ENCODE measurements around the gene MATR3. TPM values are rescaled to one million over a fixed set of nuclear protein-coding genes. Genes with fewer than 3 reads are reported as not detected.

Gene MATR3, protein sequence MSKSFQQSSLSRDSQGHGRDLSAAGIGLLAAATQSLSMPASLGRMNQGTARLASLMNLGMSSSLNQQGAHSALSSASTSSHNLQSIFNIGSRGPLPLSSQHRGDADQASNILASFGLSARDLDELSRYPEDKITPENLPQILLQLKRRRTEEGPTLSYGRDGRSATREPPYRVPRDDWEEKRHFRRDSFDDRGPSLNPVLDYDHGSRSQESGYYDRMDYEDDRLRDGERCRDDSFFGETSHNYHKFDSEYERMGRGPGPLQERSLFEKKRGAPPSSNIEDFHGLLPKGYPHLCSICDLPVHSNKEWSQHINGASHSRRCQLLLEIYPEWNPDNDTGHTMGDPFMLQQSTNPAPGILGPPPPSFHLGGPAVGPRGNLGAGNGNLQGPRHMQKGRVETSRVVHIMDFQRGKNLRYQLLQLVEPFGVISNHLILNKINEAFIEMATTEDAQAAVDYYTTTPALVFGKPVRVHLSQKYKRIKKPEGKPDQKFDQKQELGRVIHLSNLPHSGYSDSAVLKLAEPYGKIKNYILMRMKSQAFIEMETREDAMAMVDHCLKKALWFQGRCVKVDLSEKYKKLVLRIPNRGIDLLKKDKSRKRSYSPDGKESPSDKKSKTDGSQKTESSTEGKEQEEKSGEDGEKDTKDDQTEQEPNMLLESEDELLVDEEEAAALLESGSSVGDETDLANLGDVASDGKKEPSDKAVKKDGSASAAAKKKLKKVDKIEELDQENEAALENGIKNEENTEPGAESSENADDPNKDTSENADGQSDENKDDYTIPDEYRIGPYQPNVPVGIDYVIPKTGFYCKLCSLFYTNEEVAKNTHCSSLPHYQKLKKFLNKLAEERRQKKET
- polyA plus RNA-seq, result 81.6 to 122 TPM (median 82.8 TPM) in 3 replicates
- polyA plus RNA-seq (2011; ENCODE audit: low read depth), result 430 TPM
- polyA plus RNA-seq (2011; cell fraction: cytosol; rRNA removed), result 43.4 and 70.2 TPM in 2 replicates
- 70.4 and 82.4 TPM in 2 replicates for polyA plus RNA-seq (2011; cell fraction: nucleus; rRNA removed)
- polyA plus RNA-seq (2012; ENCODE audit: low replicate concordance), result 84.6 and 125 TPM in 2 replicates
- polyA minus RNA-seq, result 142 to 184 TPM (median 144 TPM) in 3 replicates
- polyA minus RNA-seq (2011; cell fraction: cytosol; rRNA and poly(A)+ RNA removed), result 52.9 TPM
- 62.5 and 132 TPM in 2 replicates for polyA minus RNA-seq (2011; cell fraction: nucleus; rRNA and poly(A)+ RNA removed)

DNA sequence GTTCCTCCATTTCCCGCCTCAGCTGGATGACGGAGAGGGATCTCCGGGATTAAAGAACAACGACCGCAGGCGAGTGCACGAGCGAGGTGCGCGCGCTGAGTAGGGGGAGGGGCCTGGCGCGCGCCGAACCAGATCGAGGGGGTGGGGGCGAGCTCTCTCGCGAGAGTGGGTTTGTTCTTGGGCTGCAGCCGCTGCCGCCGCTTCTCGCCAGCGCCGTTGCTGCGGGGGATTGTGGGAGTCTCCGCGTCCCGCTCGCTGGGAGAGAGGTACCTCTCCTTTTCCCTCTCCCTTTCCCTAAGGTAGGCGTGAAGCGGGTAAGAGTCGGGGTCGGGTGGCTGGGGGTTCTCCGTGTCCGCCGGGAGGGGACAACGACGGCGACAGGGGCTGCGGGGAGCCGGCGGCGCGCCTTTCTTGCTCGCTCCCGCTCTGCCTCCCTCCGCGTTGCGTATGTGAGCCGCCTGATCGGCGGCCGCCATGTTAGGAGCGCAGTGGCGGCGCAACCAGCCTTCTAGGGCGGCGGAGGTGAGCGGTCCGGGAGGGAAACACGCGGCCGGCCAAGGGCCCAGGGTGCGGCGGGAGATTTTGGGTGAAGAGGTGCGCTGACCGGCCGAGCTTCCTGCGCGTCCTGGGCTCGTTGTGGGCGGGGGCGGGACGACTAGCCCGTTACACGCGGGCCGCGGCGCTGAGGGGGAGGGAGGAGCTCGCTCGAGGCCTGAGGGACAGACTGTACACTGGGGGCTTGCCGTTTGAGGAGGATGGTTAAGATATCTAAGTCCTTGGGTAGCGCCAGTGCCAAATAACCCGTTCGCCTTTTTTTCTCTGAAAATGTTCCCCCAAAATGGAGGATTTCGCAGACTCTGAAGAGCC is at the start of gene MATR3:
Gene MATR3, plus strand, starts transcription at position 234 of the 867 bp plus-strand sequence. CDS start 13,676 bp downstream, outside the sequence.
- TF ChIP-seq EZH2 (IDR thresholded peaks at IDR 0.05; ENCODE audit: low read length), result no peak
- TF ChIP-seq, protein P1, sequence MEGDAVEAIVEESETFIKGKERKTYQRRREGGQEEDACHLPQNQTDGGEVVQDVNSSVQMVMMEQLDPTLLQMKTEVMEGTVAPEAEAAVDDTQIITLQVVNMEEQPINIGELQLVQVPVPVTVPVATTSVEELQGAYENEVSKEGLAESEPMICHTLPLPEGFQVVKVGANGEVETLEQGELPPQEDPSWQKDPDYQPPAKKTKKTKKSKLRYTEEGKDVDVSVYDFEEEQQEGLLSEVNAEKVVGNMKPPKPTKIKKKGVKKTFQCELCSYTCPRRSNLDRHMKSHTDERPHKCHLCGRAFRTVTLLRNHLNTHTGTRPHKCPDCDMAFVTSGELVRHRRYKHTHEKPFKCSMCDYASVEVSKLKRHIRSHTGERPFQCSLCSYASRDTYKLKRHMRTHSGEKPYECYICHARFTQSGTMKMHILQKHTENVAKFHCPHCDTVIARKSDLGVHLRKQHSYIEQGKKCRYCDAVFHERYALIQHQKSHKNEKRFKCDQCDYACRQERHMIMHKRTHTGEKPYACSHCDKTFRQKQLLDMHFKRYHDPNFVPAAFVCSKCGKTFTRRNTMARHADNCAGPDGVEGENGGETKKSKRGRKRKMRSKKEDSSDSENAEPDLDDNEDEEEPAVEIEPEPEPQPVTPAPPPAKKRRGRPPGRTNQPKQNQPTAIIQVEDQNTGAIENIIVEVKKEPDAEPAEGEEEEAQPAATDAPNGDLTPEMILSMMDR (optimal IDR thresholded peaks at IDR 0.05 in 1 of 3, IDR thresholded peaks at IDR 0.05 in 1 of 3, conservative IDR thresholded peaks at IDR 0.05 in 1 of 3; ENCODE audit: extremely low read depth in 1 of 3, insufficient read depth in 2 of 3, low read length in 3 of 3), result no peak
- Histone ChIP-seq H4K20me1 (ENCODE audit: control insufficient read depth, extremely low read depth, insufficient read depth, low read length) (peaks cover 34% of the 10 kb centered on the region), H3K4me3 (ENCODE audit: control insufficient read depth in 2 of 3, extremely low read depth in 1 of 3, insufficient read depth in 2 of 3, low read depth in 1 of 3, low read length in 3 of 3) (peak within 1 kb of the TSS; percentile 68 to 99 (median 72)), H3K36me3 (ENCODE audit: control insufficient read depth in 2 of 2, extremely low read depth in 1 of 2, insufficient read depth in 2 of 2, low read length in 2 of 2) (peaks cover 0 to 3% of the 10 kb centered on the region in 2 experiments), H3K4me1 (ENCODE audit: control insufficient read depth, extremely low read depth, insufficient read depth, low read length) (peaks cover 17% of the 10 kb centered on the region), H2AFZ (ENCODE audit: control insufficient read depth, low read length) (peak within 1 kb of the TSS; percentile 65), H3K4me2 (ENCODE audit: control insufficient read depth, extremely low read depth, insufficient read depth, low read depth, low read length) (peak within 1 kb of the TSS; percentile 87), H3K9me3 (ENCODE audit: control insufficient read depth, low read depth, low read length) (no peaks in the 10 kb centered on the region), H3K79me2 (ENCODE audit: control insufficient read depth, insufficient read depth, low read length) (peaks cover 52% of the 10 kb centered on the region), H3K27ac (ENCODE audit: control insufficient read depth, insufficient read depth, low read length) (peak within 1 kb of the TSS; percentile 98), H3K9ac (ENCODE audit: control insufficient read depth, extremely low read depth, insufficient read depth, low read length) (peak within 1 kb of the TSS; percentile 99), H3K27me3 (ENCODE audit: control insufficient read depth, extremely low read depth, insufficient read depth, low read length) (no peaks in the 10 kb centered on the region), H3K9me1 (ENCODE audit: control insufficient read depth, extremely low read depth, insufficient read depth, low read length) (peaks cover 8% of the 10 kb centered on the region)
- DNase-seq (ENCODE audit: low read depth, low spot score) (peak; percentile 83), FAIRE-seq (no peak)
- dilution Hi-C loops (cut with MboI; ENCODE audit: extremely low pct_ligation_motif_present, low sequenced_read_pairs), result no loop called here
